BE2C (cell line): ENCODE measurements around the gene RRP1B.
"Not testable (repeated sequence)": the region's sequence is repeated elsewhere in the genome, so short reads cannot be mapped to it uniquely, and the experiment has no call there.

Experiments
- DNase-seq: peaks from one replicate; pipeline ENCODE4 v3.0.0-alpha.2; 2020
- H3K27me3 ChIP-seq: fragments of 250-450 bp; sonication (Bioruptor Pico); 2 replicates; pipeline ENCODE4 v1.5.1; 2020; ENCODE audit warnings: mild to moderate bottlenecking
- H3K36me3 ChIP-seq: fragments of 250-450 bp; sonication (Bioruptor Pico); 2 replicates; pipeline ENCODE4 v1.5.1; 2020; ENCODE audit warnings: mild to moderate bottlenecking
- H3K4me1 ChIP-seq: fragments of 250-450 bp; sonication (Bioruptor Pico); 2 replicates; pipeline ENCODE4 v1.5.1; 2020
- H3K4me3 ChIP-seq: 2 replicates; pipeline ENCODE4 v1.5.1; 2011; ENCODE audit warnings: low read depth, low read length
- H3K9me3 ChIP-seq: fragments of 250-450 bp; sonication (Bioruptor Pico); 2 replicates; pipeline ENCODE4 v1.5.1; 2020
- CTCF ChIP-seq: IDR thresholded peaks from 2 replicates; pipeline ENCODE4 v1.5.1; 2012; ENCODE audit warnings: mild to moderate bottlenecking, low read depth, low read length

RRP1B gene

GRCh38 chr21:43645976-43646375, 13.4 kb upstream of the RRP1B start:
- H3K36me3 ChIP-seq: no peaks in the 10 kb centered on the region
- H3K9me3 ChIP-seq: no peaks in the 10 kb centered on the region
- H3K4me1 ChIP-seq: no peaks in the 10 kb centered on the region
- no peak for TF ChIP-seq CTCF
- H3K27me3 ChIP-seq: no peaks in the 10 kb centered on the region
- no peak overlapping the region for H3K4me3 ChIP-seq
- no peak for DNase-seq

- no peaks in the 10 kb centered on the region for H3K4me1 ChIP-seq
- H3K4me3 ChIP-seq: no peak overlapping the region
- peak; percentile 99 for TF ChIP-seq CTCF
- H3K9me3 ChIP-seq: no peaks in the 10 kb centered on the region
- DNase-seq: peak; percentile 92
- H3K36me3 ChIP-seq: no peaks in the 10 kb centered on the region
- H3K27me3 ChIP-seq: no peaks in the 10 kb centered on the region
These were observed 12.7 kb upstream of the RRP1B start for GRCh38 chr21:43646550-43647260.

DNA sequence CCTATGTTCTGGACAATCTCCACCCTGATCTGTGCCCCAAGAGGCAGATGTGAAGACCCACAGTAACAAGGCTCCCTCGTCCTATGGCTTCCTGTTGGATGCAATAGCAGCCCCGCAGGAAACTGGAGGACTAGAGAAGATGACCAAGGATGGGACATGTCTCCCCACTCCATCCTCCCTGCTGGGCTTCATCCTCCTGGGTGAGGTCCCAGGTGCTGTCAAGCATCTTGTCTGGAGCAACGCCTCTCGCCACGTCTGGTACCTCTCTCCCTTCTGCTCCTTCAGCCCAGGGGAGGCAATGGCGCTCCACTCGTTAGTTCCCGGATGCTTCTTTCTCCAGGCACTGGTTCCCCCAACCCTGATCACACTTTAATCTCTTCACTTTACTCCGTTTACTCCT, 11.2 kb upstream of the RRP1B start:
- H3K4me3 ChIP-seq: no peak overlapping the region
- no peaks in the 10 kb centered on the region for H3K27me3 ChIP-seq
- no peaks in the 10 kb centered on the region for H3K9me3 ChIP-seq
- DNase-seq: no peak
- no peaks in the 10 kb centered on the region for H3K4me1 ChIP-seq
- no peaks in the 10 kb centered on the region for H3K36me3 ChIP-seq
- TF ChIP-seq CTCF: no peak

- H3K36me3 ChIP-seq, H3K9me3 ChIP-seq, H3K4me1 ChIP-seq, DNase-seq, H3K27me3 ChIP-seq, H3K4me3 ChIP-seq: not testable (repeated sequence)
These were observed 7.4 kb upstream of the RRP1B start for GRCh38 chr21:43651926-43652325.

DNA sequence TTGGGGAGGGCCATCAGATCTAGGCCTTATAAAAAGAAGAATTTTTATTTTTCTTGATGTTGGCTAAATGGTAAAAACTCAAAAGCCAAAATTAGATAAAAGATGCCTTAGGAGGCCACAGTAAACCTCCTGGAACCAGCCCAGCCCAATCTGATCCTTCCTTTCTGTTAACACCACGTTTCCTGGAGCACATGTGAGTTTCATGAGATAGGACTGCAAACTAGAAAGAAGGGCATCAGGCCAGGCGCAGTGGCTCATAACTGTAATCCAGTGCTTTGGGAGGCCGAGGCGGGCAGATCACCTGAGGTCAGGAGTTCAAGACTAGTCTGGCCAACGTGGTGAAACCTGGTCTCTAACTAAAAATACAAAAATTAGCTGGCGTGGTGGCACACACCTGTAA, 6.7 kb upstream of the RRP1B start:
- TF ChIP-seq CTCF: no peak
- Histone ChIP-seq H3K27me3 (no peaks in the 10 kb centered on the region), H3K4me1 (no peaks in the 10 kb centered on the region), H3K36me3 (no peaks in the 10 kb centered on the region), H3K9me3 (no peaks in the 10 kb centered on the region), H3K4me3 (no peak overlapping the region)
- no peak for DNase-seq

DNA sequence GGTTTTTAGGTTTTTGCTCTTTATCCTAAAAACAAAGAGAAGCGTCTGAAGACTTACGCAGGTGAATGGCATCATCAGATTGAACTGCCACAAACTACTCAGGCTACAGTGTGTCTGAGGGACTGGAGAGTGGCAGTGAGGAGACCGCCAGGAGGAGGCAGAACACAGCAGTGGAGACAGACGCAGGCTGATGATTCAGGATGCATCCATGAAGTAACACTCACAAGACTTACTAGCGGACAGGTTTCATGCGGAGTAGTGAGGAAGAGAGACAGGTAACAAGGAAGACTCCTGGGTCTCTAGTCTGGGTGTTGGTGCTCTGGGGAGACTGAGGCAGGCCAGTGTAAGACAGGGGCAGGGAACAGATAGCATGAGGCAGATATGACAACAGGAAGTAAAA, 5.7 kb upstream of the RRP1B start:
- no peak overlapping the region for H3K4me3 ChIP-seq
- H3K27me3 ChIP-seq: no peaks in the 10 kb centered on the region
- DNase-seq: no peak
- TF ChIP-seq CTCF: peak; percentile 18; the same call in 1 of the 2 replicates
- no peaks in the 10 kb centered on the region for H3K36me3 ChIP-seq
- no peaks in the 10 kb centered on the region for H3K4me1 ChIP-seq
- no peaks in the 10 kb centered on the region for H3K9me3 ChIP-seq
